AG10803 (cell line): ENCODE results near the gene HPS4.
A peak's percentile ranks its signal among the peaks of the same experiment; 100 is the strongest.
"Not testable (repeated sequence)": the region's sequence is repeated elsewhere in the genome, so short reads cannot be mapped to it uniquely, and the experiment has no call there.

Experiments used
- DNase-seq: peaks from one replicate; pipeline ENCODE4 v3.0.0; 2010; ENCODE audit warnings: low read depth
- H3K4me3 ChIP-seq: 2 replicates; pipeline ENCODE4 v1.5.1; 2011; ENCODE audit warnings: mild to moderate bottlenecking, low read length, control low read depth
- TF ChIP-seq, protein P1 (sequence below): conservative IDR thresholded peaks from 2 replicates; pipeline ENCODE4 v1.5.1; 2011; ENCODE audit warnings: mild to moderate bottlenecking, low read length, control low read depth, inconsistent platforms

HPS4 gene

DNA sequence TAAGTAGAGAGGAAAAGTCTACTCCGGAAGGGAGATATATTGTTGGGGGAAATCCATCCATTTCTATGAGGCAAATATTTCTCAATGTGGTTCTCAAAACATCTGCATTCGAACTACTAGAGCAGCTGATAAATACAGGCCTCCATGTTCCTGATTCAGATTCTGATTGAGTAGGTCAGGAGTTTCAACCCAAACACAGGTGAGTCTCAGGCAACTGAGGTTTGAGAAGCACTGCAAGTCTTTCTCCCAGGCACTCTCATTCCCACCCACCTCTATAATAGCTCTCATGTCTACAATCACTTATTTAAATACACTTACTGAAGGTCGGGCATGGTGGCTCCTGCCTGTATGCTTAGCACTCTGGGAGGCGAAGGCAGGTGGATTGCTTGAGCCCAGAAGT lies 69.2 kb downstream of the HPS4 start:
- TF ChIP-seq, protein P1, sequence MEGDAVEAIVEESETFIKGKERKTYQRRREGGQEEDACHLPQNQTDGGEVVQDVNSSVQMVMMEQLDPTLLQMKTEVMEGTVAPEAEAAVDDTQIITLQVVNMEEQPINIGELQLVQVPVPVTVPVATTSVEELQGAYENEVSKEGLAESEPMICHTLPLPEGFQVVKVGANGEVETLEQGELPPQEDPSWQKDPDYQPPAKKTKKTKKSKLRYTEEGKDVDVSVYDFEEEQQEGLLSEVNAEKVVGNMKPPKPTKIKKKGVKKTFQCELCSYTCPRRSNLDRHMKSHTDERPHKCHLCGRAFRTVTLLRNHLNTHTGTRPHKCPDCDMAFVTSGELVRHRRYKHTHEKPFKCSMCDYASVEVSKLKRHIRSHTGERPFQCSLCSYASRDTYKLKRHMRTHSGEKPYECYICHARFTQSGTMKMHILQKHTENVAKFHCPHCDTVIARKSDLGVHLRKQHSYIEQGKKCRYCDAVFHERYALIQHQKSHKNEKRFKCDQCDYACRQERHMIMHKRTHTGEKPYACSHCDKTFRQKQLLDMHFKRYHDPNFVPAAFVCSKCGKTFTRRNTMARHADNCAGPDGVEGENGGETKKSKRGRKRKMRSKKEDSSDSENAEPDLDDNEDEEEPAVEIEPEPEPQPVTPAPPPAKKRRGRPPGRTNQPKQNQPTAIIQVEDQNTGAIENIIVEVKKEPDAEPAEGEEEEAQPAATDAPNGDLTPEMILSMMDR, result no peak
- no peak overlapping the region for H3K4me3 ChIP-seq
- DNase-seq, result no peak

- no peak overlapping the region for H3K4me3 ChIP-seq
- TF ChIP-seq, protein P1, result no peak
- no peak for DNase-seq
These were observed 73.2 kb downstream of the HPS4 start for GRCh38 chr22:26410386-26410785.

- TF ChIP-seq, protein P1, result no peak
- no peak for DNase-seq
- H3K4me3 ChIP-seq, result no peak overlapping the region
These were observed 73.8 kb downstream of the HPS4 start for GRCh38 chr22:26409719-26410335.

- H3K4me3 ChIP-seq, DNase-seq: not testable (repeated sequence)
These were observed 74.9 kb downstream of the HPS4 start for GRCh38 chr22:26408562-26409220.

DNA sequence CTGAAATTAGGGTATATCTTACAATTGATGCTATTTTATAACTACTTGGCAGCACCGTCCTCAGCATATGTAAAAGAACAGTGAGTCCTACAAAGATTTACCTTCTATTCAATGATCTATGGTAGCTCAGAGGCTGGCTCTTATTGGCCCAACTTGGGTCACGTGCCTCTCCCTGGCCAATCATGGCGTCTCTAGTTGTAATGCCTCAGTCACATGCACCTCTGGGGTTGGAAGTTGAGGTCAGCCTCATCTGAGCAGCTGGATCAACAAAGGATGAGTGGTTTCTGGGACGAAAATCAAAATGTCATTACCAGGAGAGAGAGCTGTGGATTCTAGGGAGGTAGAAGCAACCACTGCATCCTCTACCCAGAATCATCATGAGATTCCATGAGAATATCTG lies 77.5 kb downstream of the HPS4 start:
- TF ChIP-seq, protein P1, result no peak
- peak; percentile 17 for DNase-seq
- no peak overlapping the region for H3K4me3 ChIP-seq

DNA sequence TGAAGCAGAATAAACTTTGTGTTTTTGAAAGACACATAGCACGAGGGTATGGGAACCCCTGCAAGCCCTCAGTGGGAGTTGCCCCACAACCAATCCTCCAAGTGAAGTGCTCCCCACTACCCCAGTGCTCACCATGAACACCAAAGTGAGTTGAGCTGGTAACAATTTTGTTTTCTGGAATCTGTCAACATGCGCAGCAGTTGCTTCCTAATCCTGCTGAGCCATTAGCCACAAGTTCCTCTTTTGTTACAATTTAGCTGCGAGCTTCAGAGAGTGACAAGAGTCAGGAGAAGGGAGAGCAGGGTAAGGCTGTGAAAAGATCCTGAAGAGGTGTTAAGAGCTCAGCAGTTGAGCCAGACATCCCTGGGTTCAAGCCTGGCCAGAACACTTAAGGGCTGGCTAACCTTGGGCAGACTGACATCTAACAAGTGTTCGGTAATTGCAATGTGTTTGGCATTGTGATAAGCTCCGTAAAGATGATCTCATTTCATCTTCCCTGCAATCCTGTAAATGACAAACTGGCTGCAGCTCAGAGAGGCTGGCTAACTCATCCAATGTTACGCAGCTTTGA lies 78.6 kb downstream of the HPS4 start:
- H3K4me3 ChIP-seq, result no peak overlapping the region
- DNase-seq, result no peak
- TF ChIP-seq, protein P1, result no peak

DNA sequence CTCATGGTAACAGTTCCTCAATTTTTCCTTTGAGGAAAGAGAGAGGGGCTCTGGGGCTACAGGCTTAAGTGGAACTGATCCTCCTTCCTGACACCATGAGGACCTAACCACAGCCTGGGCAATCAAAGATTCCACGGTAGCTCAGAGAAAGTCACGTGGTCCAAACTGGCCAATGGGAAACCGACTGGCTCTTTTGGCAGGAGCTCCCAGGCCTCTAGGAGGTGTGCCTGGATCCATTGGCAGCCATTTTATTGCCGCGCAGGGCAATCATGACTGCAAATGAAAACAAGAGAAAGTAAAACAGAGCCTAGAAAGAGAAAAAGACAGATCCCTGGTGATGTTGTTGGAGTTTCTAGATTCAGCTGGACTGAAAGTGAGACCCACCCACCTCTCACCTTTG lies 81.9 kb downstream of the HPS4 start:
- TF ChIP-seq, protein P1, result no peak
- DNase-seq, result no peak

More for the DNA sequence above, 81.9 kb downstream of the HPS4 start:
- no peak overlapping the region for H3K4me3 ChIP-seq
